Measurements from ENCODE around the gene CTBP1. TPM values are rescaled to one million over a fixed set of nuclear protein-coding genes. Genes with fewer than 3 reads are reported as not detected.

Gene CTBP1
- total RNA-seq, 4 donors from 2014 or later: 145 to 255 (median 181) TPM

GRCh38 chr4:1266881-1267763, 18.2 kb upstream of the CTBP1 start:
- WGBS: 91% methylated on average over 9 of the region's 9 CpGs
- Histone ChIP-seq H3K9me3 (no peaks in the 10 kb centered on the region), H3K4me3 (no peak overlapping the region), H3K27me3 (no peaks in the 10 kb centered on the region), H3K36me3 (no peaks in the 10 kb centered on the region), H3K27ac (no peak overlapping the region), H3K4me1 (no peaks in the 10 kb centered on the region)
- TF ChIP-seq POLR2A (IDR thresholded peaks at IDR 0.05) (no peak), CTCF (IDR thresholded peaks at IDR 0.05) (no peak), EP300 (IDR thresholded peaks at IDR 0.05) (no peak), POLR2AphosphoS5 (IDR thresholded peaks at IDR 0.05) (no peak)
- DNase-seq (ENCODE audit: low spot score in 2 of 2): no peak

GRCh38 chr4:1265351-1265750, 16.4 kb upstream of the CTBP1 start:
- H3K36me3 ChIP-seq: no peaks in the 10 kb centered on the region
- H3K4me3 ChIP-seq: no peak overlapping the region
- TF ChIP-seq POLR2AphosphoS5 (IDR thresholded peaks at IDR 0.05) (no peak), CTCF (IDR thresholded peaks at IDR 0.05) (no peak), EP300 (IDR thresholded peaks at IDR 0.05) (no peak), POLR2A (IDR thresholded peaks at IDR 0.05) (no peak)
- 97% methylated on average over 8 of the region's 11 CpGs for WGBS
- no peak overlapping the region for H3K27ac ChIP-seq
- no peaks in the 10 kb centered on the region for H3K9me3 ChIP-seq
- no peaks in the 10 kb centered on the region for H3K27me3 ChIP-seq
- DNase-seq (ENCODE audit: low spot score in 2 of 2): no peak
- no peaks in the 10 kb centered on the region for H3K4me1 ChIP-seq

- no peak for TF ChIP-seq CTCF (IDR thresholded peaks at IDR 0.05)
- TF ChIP-seq EP300 (IDR thresholded peaks at IDR 0.05): no peak
- no peak for TF ChIP-seq POLR2A (IDR thresholded peaks at IDR 0.05)
- TF ChIP-seq POLR2AphosphoS5 (IDR thresholded peaks at IDR 0.05): no peak
- H3K27me3 ChIP-seq: no peaks in the 10 kb centered on the region
- H3K36me3 ChIP-seq: no peaks in the 10 kb centered on the region
- H3K9me3 ChIP-seq: no peaks in the 10 kb centered on the region
- H3K4me3 ChIP-seq: no peak overlapping the region
- no peaks in the 10 kb centered on the region for H3K4me1 ChIP-seq
- no peak overlapping the region for H3K27ac ChIP-seq
- WGBS: 89% methylated on average over 3 of the region's 3 CpGs
- DNase-seq (ENCODE audit: low spot score in 2 of 2): no peak
These were observed 16.0 kb upstream of the CTBP1 start for GRCh38 chr4:1264942-1265341.

- no peak for DNase-seq (ENCODE audit: low spot score in 2 of 2)
- no peak for TF ChIP-seq EP300 (IDR thresholded peaks at IDR 0.05)
- TF ChIP-seq POLR2A (IDR thresholded peaks at IDR 0.05): no peak
- no peak for TF ChIP-seq POLR2AphosphoS5 (IDR thresholded peaks at IDR 0.05)
- no peak for TF ChIP-seq CTCF (IDR thresholded peaks at IDR 0.05)
- WGBS: 93% methylated on average over 21 of the region's 21 CpGs
These were observed 12.4 kb upstream of the CTBP1 start for GRCh38 chr4:1261107-1261928.

More at GRCh38 chr4:1261107-1261928, 12.4 kb upstream of the CTBP1 start:
- H3K27me3 ChIP-seq: no peaks in the 10 kb centered on the region
- H3K27ac ChIP-seq: no peak overlapping the region
- no peak overlapping the region for H3K4me3 ChIP-seq
- H3K36me3 ChIP-seq: no peaks in the 10 kb centered on the region
- H3K9me3 ChIP-seq: no peaks in the 10 kb centered on the region
- H3K4me1 ChIP-seq: no peaks in the 10 kb centered on the region
